Tibial nerve (tissue), 4 donors: ENCODE data around the gene BCAT1. TPM values are rescaled to one million over a fixed set of nuclear protein-coding genes. Genes with fewer than 3 reads are reported as not detected.

Source experiments
- DNase-seq, 2 donors: peaks; one replicate each; pipeline ENCODE4 v3.0.0-alpha.2; 2019; ENCODE audit warnings: low spot score in 2 of 2
- H3K27ac ChIP-seq, 4 donors: fragments of 200-600 bp; sonication (generic) in 3 of 4; one replicate each; pipeline ENCODE4 v1.5.1; 2017 to 2019; ENCODE audit warnings: mild to moderate bottlenecking in 1 of 4
- H3K27me3 ChIP-seq, 2 donors: fragments of 200-600 bp; sonication (generic) in 1 of 2; one replicate each; pipeline versions ENCODE4 v1.5.1 to v1.6.0; 2017 to 2019
- H3K36me3 ChIP-seq, 3 donors: fragments of 200-600 bp; sonication (generic); one replicate each; pipeline ENCODE4 v1.5.1; 2018 to 2019
- H3K4me1 ChIP-seq, 4 donors: fragments of 200-600 bp; sonication (generic) in 3 of 4; one replicate each; pipeline ENCODE4 v1.5.1; 2017 to 2019
- H3K4me3 ChIP-seq, 4 donors: fragments of 200-600 bp; sonication (generic) in 3 of 4; one replicate each; pipeline ENCODE4 v1.5.1; 2017 to 2019; ENCODE audit warnings: mild to moderate bottlenecking in 1 of 4, moderate library complexity in 1 of 4
- H3K9me3 ChIP-seq, 4 donors: fragments of 200-600 bp; sonication (generic) in 3 of 4; one replicate each; pipeline ENCODE4 v1.5.1; 2017 to 2019
- CTCF ChIP-seq, 5 experiments: fragments of 200-600 bp in 3 of 5; fragments of 450-650 bp in 2 of 5; sonication (generic) in 3 of 5; IDR thresholded peaks; one replicate each; pipeline ENCODE4 v1.5.1; 2016 to 2019; ENCODE audit warnings: antibody characterized with exemption in 5 of 5, mild to moderate bottlenecking in 3 of 5, moderate library complexity in 2 of 5
- EP300 ChIP-seq, 2 donors: sonication (generic); formaldehyde crosslinking; IDR thresholded peaks; one replicate each; pipeline ENCODE4 v1.6.1; 2017; ENCODE audit warnings: antibody characterized with exemption in 2 of 2, mild to moderate bottlenecking in 1 of 2
- POLR2A ChIP-seq, 2 donors: fragments of 450-650 bp; IDR thresholded peaks; one replicate each; pipeline ENCODE4 v1.6.1; 2017; ENCODE audit warnings: antibody characterized with exemption in 2 of 2, mild to moderate bottlenecking in 2 of 2, moderate library complexity in 2 of 2
- WGBS, 2 donors: methylation state at CpG; one replicate each; pipeline ENCODE4 v1.1.5; 2018; 5-methylcytosine and 5-hydroxymethylcytosine counted together
- total RNA-seq, 4 donors: library from RNA; depleted of rRNA; stranded (reverse); fragments of >200 nt; gene quantifications; one replicate each; pipeline ENCODE4 v1.1.0, GENCODE V29; 2016

Gene BCAT1
- total RNA-seq, 4 donors from 2014 or later: 17.8 to 41.1 (median 35.0) TPM

DNA sequence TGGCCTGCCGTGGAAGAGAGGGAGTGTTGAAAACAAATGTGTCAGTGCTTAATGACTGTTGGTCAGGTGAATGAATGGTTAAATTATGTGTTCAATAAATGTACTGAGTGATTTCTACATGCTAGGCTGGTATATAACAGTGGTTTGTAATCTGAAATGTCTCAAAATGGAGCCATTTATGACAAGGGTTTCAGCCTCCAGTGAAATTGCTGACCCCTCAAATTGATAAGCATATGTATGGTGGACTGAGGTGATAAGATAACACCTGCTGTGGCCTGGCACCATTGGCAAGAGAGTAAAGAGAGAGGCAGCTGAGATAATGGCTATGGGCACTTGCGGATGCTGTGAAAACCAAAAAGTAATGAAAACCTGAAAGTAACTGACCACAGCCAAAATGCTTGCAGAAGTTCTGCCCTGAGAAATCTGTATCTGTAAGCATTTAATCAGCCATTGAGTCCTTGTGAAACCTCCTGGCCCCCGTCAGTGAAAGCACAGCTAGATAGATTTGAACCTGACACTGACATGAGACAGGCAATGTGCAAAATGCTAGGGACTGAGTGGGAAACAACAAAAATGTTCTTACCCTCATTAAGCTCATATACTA, 1.4 kb upstream of the BCAT1 start:
- no peaks in the 10 kb centered on the region for H3K36me3 ChIP-seq
- TF ChIP-seq POLR2A (IDR thresholded peaks at IDR 0.05): no peak
- TF ChIP-seq EP300 (IDR thresholded peaks at IDR 0.05): no peak
- no peak for TF ChIP-seq CTCF (IDR thresholded peaks at IDR 0.05)
- H3K4me3 ChIP-seq: no peak overlapping the region
- DNase-seq: no peak
- H3K27me3 ChIP-seq: no peaks in the 10 kb centered on the region
- 73 to 78% methylated on average over 3 of the region's 3 CpGs for WGBS, 2 donors
- H3K27ac ChIP-seq: peak overlapping the region in 1 of 4 donors; percentile 24
- H3K9me3 ChIP-seq: no peaks in the 10 kb centered on the region
- H3K4me1 ChIP-seq: peaks cover 0 to 9% (median 0%) of the 10 kb centered on the region in 4 donors

DNA sequence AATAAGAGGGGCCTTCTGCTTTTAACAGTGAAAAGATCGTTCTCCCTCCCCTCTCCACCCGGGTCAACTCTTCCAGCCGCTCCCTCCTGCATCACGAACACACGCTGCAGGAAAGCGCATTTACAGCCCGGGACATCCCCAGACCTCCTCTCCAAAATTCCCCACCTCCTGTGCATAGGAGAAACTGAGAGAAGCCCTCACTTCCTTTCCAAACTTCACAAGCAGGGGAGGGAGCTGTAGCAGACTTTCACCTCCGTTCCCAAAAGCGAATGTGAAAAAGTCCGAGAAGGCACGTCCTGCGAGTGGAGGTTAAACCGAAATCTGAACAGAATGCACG, 513 bp downstream of the BCAT1 start:
- no peaks in the 10 kb centered on the region for H3K36me3 ChIP-seq
- peaks cover 0 to 9% (median 0%) of the 10 kb centered on the region in 4 donors for H3K4me1 ChIP-seq
- no peaks in the 10 kb centered on the region for H3K9me3 ChIP-seq
- TF ChIP-seq CTCF (IDR thresholded peaks at IDR 0.05) (no peak), POLR2A (IDR thresholded peaks at IDR 0.05) (no peak), EP300 (IDR thresholded peaks at IDR 0.05) (no peak)
- peak overlapping the region in 3 of 4 donors; percentile 7 to 69 (median 31) for H3K27ac ChIP-seq
- WGBS, 2 donors: 1 to 3% methylated on average over 14 of the region's 14 CpGs
- no peaks in the 10 kb centered on the region for H3K27me3 ChIP-seq
- DNase-seq: no peak
- H3K4me3 ChIP-seq: peak overlapping the region; percentile 36 to 81 (median 52)

GRCh38 chr12:24947541-24948419, 1.1 kb downstream of the BCAT1 start:
- no peaks in the 10 kb centered on the region for H3K27me3 ChIP-seq
- WGBS, 2 donors: 29 to 50% methylated on average over 12 of the region's 12 CpGs
- H3K9me3 ChIP-seq: no peaks in the 10 kb centered on the region
- H3K27ac ChIP-seq: peak overlapping the region in 2 of 4 donors; percentile 31 to 69
- no peaks in the 10 kb centered on the region for H3K36me3 ChIP-seq
- TF ChIP-seq CTCF (IDR thresholded peaks at IDR 0.05) (no peak), EP300 (IDR thresholded peaks at IDR 0.05) (no peak), POLR2A (IDR thresholded peaks at IDR 0.05) (no peak)
- H3K4me1 ChIP-seq: peaks cover 0 to 9% (median 0%) of the 10 kb centered on the region in 4 donors
- H3K4me3 ChIP-seq: peak overlapping the region; percentile 36 to 81 (median 52)
- no peak for DNase-seq

DNA sequence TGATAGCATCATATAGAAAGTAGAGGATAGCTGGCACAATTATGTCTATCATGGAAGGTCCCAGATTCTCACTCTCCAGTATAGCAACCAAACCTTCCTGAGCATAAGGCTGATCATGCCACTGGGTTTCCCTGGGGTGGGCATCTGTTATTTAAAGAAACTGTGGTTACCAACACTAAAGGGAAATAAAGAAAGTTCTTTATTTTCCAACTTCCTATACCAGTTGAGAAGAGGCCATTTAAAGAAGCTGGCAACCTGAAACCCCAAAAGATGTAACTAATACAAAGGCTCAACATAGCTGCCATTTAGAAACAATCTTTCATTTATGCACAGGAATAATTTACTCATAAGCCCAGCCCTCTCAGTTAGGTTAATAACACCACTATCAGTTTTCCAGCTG, 3.1 kb downstream of the BCAT1 start:
- Histone ChIP-seq H3K4me1 (peaks cover 0 to 13% (median 0%) of the 10 kb centered on the region in 4 donors), H3K9me3 (no peaks in the 10 kb centered on the region), H3K27me3 (no peaks in the 10 kb centered on the region), H3K4me3 (no peak overlapping the region), H3K27ac (peak overlapping the region in 2 of 4 donors; percentile 40 to 69), H3K36me3 (no peaks in the 10 kb centered on the region)
- TF ChIP-seq CTCF (IDR thresholded peaks at IDR 0.05) (no peak), EP300 (IDR thresholded peaks at IDR 0.05) (no peak), POLR2A (IDR thresholded peaks at IDR 0.05) (no peak)
- DNase-seq: no peak

DNA sequence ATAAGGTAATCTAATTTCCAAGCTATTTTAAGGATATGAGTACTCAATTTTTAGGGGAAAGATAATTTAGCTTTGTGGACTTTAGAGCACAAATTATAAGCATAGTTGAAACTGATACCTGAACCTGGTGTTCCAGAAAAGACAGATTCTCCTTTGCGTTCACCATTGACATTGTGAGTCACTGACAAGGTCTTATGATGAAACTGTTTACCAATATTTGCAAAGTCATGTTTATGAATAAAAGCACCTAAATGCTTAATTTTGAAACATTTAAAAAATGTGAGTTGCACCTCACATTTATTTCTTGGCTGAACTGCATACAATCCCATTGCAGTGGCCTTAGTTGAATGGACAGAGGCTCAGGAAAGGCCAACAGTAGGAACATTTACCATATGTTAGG, 3.9 kb downstream of the BCAT1 start:
- no peak for DNase-seq
- Histone ChIP-seq H3K4me3 (no peak overlapping the region), H3K27ac (peak overlapping the region in 1 of 4 donors; percentile 69), H3K36me3 (no peaks in the 10 kb centered on the region), H3K9me3 (no peaks in the 10 kb centered on the region), H3K27me3 (no peaks in the 10 kb centered on the region), H3K4me1 (peaks cover 0 to 12% (median under 1%) of the 10 kb centered on the region in 4 donors)
- 88 to 89% methylated on average over 1 of the region's 1 CpG for WGBS, 2 donors
- TF ChIP-seq CTCF (IDR thresholded peaks at IDR 0.05): no peak
- no peak for TF ChIP-seq POLR2A (IDR thresholded peaks at IDR 0.05)
- no peak for TF ChIP-seq EP300 (IDR thresholded peaks at IDR 0.05)
